SKM-1 (cell line): ENCODE measurements around the gene GAA.
A peak's percentile ranks its signal among the peaks of the same experiment; 100 is the strongest.

Source experiments
- DNase-seq: peaks from one replicate; lab custom pipeline; 2025; ENCODE audit not compliant: unreplicated experiment; lab: John Stamatoyannopoulos, UW

The GAA gene

GRCh38 chr17:80101011-80101945, at the start of gene GAA:
Gene GAA (plus strand): TSS chr17:80101581. CDS start chr17:80104587, 3,006 bp downstream.
- DNase-seq: peak; percentile 36

DNA sequence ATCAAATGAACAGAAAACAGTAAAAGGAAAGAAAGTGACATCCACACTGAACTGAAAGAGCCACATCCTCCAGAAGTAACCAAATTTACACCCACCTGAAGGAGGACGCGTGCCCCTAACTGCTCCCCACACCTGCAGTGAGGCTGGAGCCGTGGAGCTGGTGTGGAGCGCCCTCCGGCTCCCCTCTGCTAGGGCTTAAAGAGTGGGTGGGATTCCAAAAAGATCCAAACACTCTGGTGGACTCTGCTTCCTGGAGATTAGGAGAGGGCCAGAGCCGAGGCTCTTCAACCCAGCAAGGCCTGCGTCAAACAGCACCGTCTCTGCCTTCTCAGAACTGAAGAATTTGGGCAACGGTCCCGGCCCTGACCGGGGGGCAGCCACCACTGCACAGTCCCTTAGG, 49.7 kb upstream of the GAA start:
- no peak for DNase-seq

GRCh38 chr17:80053102-80053501, 48.3 kb upstream of the GAA start:
- DNase-seq: no peak

DNA sequence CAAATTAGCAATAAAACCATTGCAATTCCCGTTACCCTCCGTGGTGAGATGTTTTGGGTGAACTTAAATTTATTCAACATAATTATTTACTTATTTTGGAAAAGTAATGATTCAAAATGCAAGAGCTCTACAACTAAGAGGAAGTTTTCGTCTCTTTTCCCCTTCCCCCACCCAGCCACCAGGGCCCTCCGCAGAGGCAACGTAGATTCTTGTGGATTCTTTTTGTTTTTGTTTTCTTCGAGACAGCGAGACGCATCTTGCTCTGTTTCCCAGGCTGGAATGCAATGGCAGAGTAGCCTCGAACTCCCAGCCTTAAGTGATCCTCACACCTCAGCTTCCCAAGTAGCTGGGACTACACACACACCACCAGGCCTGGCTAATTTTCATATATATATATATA, 45.8 kb upstream of the GAA start:
- no peak for DNase-seq

DNA sequence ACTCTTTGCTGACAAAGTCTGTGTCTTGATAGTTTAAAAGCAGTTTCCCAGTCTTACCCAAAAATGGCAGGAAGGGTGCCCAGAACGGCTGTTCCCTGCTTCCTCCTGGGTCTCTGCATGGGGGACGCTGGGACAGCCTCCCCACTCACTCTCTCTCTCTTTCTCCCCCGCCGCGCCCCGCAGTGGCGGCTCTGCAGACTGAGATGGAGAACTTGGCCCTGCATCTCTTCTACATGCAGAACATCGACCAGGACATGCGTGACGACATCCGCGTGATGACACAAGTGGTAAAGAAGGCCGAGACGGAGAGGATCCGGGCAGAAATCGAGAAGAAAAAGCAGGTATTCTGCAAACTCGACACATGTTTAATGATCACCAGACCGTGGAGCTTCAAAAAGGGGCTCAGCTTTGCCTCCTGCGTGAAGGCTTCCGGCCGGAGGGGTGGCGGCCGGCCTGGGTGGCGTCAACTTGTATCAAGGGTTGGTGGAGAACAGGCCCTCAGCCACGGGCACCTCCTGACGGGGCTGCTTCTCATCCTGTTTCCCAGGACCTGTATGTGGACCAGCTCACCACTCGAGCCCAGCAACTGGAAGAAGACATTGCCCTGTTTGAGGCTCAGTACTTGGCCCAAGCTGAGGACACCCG, 42.9 kb upstream of the GAA start:
- DNase-seq: no peak

DNA sequence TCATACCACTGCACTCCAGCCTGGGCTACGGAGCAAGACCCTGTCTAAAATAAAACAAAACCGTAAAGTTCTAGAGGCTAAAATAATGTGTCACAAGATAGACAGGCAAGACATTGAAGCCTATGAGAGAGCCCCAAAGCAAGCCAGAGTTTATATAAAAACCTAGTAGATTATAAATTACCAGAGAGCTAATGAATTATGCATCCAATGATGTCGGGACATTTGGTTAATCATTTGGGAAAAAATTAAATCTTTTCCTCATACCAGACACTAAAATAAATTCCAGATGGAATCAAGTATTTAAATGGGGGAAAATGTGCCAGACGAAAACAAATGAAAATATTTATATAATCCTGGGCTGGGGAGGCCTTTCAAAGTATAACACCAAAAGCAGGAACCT, 40.7 kb upstream of the GAA start:
- DNase-seq: no peak

DNA sequence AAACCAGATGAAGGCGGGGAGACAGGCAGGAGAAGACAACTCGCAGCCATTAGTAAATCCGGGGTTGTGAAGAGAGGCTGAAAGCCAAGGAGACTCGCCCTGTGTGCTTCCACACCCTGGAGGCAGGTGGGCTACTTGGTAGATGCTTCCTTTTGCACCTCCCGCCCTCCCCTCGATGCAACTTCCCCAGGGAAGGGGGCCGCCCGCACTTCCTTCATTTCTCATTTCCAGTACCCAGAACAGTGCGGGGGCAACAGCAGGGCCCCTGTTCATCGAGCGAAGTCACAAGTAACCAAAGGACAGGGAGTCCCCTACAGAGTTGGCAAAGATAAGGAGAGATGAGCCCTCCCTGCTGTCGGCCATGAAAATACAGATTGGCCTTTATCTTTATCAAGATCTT, 40.0 kb upstream of the GAA start:
- no peak for DNase-seq

GRCh38 chr17:80063830-80064585, 37.4 kb upstream of the GAA start:
- no peak for DNase-seq

- no peak for DNase-seq
Measured at GRCh38 chr17:80064696-80065095, 36.7 kb upstream of the GAA start.

DNA sequence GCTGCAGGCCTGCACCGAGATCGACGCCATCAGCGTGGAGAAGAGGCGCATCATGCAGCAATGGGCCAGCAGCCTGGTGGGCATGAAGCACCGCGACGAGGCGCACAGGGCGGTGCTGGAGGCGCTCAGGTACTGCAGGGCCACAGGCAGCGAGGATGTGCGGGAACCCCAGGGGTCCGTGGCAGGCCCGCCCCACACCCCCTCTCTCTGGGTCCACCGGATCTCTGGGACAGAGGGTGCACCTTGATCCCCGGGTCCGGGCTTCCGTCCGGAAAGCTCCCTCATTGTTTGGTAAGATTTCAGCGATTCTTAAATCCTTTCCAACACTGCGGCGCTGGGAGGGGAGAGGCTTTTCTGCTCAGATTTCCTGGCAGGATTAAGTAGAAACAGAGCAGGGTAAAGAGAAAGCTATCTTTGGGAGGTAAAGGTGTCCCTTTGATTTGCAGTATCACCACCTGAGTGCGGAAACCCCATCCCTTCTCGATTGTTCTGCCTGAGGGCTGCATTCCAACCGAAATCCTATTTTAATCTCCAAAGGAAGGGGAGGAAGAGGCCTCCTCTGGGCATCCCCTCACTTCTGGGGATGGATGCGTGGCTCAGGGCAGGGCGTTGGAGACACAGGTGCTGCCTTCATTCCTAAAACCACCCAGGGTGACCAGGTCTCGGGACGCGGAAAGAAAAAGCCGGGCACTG, 35.8 kb upstream of the GAA start:
- DNase-seq: no peak

DNA sequence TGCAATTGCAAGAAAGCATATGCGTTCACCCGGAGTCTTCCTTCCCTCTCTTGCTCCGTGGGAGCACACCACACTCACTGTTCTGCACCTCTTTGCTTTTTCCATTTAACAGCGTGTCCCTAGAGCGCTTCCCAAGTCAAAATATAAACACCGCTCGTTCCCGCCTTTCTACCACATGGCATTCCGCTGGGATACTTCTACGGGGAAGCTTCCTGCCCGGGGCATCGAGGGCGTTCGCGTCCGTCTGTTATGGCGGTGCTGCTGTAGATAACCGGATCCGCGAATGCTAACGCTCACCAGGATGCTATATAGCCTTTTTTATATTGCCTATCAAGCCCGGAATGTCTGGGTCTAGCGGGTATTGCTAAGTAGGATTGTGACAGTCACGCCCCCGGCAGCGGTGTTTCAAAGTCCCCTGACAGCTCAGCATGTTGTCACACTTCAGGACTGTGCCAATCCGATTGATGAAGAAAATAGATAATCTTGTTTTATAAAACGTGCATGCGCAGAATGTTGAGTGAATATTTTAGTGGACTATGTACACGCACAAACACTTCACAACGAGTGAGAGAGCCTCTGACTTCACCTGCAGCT, 33.9 kb upstream of the GAA start:
- no peak for DNase-seq

- DNase-seq: no peak
Measured at GRCh38 chr17:80068301-80069222, 32.8 kb upstream of the GAA start.

- DNase-seq: no peak
Measured at GRCh38 chr17:80070375-80071115, 30.8 kb upstream of the GAA start.

DNA sequence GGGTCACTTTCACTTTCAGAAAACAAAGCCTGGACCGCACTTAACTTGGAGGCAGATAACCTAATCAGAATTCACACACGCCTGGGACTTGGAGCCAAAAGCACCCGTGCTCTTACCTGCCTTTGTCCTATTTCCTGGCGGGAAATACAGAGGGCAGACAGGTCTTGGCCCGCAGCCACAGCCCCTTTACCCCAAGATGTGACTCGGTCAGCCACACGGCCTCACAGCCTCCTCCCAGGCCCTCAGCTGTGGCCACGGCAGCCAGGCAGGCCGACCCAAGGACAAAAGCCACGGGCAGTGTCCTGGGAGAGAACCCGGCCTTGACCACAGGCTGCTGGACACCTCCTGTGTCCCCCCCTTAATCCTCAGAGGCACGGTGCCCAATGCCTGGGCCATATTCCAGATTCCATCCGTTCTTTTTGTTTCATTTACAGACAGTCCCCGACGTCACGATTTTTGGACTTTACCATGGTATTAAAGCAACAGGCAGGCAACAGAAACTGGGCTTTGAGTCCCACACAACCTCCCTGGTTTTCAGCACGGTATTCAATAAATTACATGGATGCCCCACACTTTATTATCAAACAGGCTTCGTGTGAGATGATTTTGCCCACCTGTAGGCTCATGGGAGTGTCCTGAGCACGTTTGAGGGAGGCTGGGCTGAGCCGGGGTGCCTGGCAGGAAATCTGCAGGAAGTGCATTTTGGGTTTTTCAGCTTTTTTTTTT, 30.1 kb upstream of the GAA start:
- DNase-seq: no peak

DNA sequence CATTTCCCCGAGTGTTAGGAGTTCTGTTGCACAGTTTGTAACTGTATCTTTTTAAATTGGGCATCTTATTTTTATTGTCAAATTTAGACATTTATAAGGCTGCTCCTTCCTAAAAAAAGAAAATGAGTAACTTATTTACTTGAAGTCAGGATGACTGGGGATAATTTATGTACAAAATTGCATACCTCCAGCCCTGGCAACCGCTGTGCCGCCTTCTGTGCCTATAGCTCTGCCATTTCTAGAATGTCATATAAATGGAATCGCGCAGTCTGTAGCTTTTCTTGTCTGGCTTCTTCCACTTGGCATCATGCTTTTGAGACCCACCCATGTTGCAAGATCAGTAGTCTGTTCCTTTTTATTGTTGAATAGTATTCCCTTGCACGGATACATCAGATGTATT, 29.0 kb upstream of the GAA start:
- DNase-seq: no peak

GRCh38 chr17:80080081-80080480, 21.3 kb upstream of the GAA start:
- DNase-seq: no peak

GRCh38 chr17:80081596-80081995, 19.8 kb upstream of the GAA start:
- no peak for DNase-seq

- DNase-seq: peak; percentile 49
Measured at GRCh38 chr17:80082403-80083135, 18.8 kb upstream of the GAA start.
